GM20431 (cell line): ENCODE results near the gene UBXN11.

ENCODE experiments used
- in situ Hi-C: fragments of 300-500 bp; cut with MseI, MboI; formaldehyde crosslinking; loops from one replicate; pipeline ENCODE4 v1.15.0; 2020; ENCODE audit warnings: low sequenced_read_pairs; ENCODE audit not compliant: unreplicated experiment

Gene UBXN11

DNA sequence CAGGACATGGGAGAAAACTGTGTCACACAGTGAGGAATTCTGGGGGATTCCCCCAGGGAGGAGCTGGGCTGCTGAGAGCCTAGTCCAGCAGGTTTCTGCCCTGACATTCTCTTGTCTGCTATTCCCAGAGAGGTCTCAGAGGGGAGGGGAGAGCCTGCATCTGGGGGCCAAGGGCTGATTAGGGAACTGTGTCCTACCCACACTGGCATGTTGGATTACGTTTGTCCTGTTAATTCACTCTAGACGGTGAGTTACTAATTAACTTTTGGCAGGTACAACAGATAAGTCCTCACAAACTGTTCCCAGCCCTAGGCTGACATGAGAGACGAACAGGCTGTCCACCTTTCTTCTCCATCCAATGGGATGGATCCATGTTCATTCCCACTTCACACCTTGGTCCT, 29.2 kb downstream of the UBXN11 start:
- in situ Hi-C loops = no loop called here

GRCh38 chr1:26276432-26276838, 30.0 kb downstream of the UBXN11 start:
- in situ Hi-C loops = no loop called here

DNA sequence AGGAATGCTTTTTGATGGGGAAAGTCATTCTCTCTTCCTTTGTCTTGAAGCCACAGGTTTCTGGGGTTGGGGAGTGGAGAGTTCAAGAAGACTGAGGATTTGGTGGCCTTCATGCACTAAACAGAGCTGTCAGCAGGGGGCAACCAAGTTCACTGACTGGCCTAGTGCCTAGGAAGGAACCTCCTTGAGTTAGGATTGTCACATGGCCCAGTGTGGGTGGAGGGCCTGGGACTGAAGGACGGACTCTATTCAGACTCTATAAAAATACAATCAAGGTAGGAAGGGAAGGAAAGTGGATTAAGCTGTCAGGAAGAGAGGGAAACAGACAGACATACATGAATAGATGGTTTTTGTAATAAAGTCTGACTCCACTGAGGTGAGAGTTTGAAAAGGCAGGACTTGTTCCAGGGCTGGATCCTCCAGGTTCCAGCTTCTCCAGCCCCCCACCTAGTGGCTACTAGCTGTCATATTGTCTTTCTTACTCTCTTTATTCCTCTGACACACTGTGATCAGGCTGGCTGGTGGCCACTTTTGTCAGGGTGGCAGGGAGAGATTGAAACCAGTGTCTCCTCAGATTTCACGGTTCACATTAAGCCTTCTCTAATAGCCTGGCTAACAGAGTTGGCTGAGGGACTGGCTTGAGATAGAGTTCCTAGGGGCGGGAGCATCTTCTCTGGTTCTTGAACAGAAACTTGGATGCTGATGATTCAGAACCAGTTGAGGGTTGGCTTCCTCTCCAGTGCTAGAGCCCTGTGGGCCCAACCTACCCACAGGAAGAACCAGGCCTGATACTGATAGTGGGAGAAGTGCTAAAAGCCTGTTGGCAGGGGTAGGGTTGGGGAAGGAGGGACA, 30.6 kb downstream of the UBXN11 start:
- in situ Hi-C loops = no loop called here

GRCh38 chr1:26274801-26275425, 31.5 kb downstream of the UBXN11 start:
- in situ Hi-C loops = no loop called here

DNA sequence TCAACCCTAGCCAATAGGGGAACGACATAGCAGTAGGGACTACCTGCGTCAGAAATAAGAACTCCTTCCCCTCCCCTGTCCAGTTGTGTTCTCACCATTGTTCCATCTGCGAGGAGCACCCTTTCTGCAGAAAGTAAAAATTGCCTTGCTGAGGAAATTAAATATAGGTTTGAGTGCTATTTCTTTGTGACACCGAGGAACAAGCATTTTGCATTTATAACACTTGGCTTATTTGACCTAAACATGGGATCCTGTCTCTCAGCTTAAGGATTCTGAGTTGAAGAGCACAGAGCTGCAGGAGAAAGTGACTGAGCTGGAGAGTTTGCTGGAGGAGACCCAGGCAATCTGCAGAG, 37.3 kb downstream of the UBXN11 start:
- in situ Hi-C loops = no loop called here

DNA sequence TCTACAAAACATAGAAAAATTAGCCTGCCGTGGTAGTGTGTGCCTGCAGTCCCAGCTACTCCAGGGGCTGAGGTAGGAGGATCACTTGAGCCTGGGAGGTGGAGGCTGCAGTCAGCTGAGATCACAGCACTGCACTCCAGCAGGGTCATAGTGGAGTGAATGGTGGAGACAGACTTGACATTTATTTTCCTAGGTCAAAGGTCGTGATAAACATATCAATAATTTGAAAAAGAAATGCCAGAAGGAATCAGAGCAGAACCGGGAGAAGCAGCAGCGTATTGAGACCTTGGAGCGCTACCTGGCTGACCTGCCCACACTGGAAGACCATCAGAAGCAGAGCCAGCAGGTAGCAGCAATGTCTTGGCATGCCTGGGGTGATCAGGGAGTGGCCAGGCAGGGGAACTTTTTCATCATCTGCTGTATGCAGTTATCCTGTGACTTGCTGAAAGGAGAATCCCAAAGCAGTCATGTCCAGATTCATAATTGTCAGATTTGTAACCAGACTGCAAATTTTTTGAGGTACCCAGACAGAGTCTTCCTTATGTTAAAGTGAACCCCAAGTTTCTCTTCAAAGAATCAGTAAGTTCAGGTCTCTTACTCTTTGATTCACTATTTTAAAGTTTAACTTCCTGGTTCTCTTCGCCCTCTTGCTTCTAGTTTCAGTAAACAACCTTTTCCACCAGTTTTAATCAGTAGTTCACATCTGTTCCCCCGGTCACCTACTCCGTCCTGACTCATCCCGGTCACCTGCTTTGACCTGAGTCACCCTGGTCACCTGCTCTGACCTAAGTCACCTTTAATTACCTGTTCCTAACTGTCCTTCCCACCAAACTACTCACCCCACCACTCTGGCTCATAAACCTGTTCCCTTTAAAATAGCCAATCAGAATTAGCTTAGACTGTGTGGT, 37.9 kb downstream of the UBXN11 start:
- in situ Hi-C loops = no loop called here

DNA sequence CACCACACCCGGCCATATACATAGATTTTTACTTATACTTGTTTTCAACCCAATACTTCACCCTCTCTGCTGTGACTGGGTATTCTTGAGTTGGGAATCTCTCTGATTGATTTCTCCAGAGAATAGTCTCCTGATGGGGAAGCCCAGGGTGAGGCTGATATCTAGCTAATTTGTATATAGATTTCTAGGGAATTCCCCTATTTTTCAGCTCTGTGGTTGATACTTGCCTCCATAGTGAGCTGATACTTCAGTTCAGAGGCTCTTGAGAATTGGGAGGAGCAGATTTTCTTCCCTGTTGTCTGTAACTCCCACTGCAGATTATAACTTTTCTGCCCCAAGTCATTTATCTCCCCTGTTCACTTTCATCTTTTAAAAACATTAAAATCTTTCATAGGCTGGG, 41.0 kb downstream of the UBXN11 start:
- in situ Hi-C loops = no loop called here

DNA sequence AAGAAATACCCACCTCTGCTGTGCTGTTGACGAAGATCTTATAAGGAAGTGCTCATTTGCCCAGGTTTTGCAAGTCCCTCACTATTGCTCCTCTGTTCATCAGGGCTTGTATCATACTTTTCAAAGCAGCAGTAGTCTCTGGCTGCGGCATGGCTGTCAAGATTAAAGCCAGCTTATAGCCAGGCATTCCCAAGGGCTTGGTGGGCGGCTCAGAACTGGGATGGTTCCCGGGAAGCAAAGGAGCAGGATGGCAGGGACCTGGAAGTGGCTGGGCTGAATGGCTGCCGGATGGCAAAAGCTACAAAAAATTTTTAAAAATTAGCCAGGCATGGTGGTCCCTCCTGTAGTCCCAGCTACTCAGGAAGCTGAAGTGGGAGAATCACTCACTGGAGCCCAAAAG, 43.2 kb downstream of the UBXN11 start:
- in situ Hi-C loops = no loop called here

DNA sequence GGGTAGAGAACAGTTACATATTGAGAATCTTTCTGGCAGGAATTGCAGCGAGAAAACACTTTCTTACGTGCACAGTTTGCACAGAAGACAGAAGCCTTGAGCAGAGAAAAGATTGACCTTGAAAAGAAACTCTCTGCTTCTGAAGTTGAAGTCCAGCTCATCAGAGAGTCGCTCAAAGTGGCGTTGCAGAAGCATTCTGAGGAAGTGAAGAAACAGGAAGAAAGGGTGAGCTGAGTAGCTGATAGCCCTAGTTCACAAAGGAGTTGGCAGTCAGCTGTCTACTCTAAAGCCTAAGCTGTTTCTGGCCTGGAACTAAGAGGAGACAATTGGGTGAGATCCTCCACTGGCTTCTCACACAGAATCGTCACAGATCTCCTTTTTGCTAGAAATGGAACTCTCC, 46.9 kb downstream of the UBXN11 start:
- in situ Hi-C loops = no loop called here

- in situ Hi-C loops = no loop called here
These were observed 47.4 kb downstream of the UBXN11 start for GRCh38 chr1:26259005-26259404.

- in situ Hi-C loops = no loop called here
These were observed 49.2 kb downstream of the UBXN11 start for GRCh38 chr1:26257222-26257621.

- in situ Hi-C loops = no loop called here
These were observed 52.0 kb downstream of the UBXN11 start for GRCh38 chr1:26254404-26254803.

- in situ Hi-C loops = no loop called here
These were observed 53.7 kb downstream of the UBXN11 start for GRCh38 chr1:26252718-26253117.

DNA sequence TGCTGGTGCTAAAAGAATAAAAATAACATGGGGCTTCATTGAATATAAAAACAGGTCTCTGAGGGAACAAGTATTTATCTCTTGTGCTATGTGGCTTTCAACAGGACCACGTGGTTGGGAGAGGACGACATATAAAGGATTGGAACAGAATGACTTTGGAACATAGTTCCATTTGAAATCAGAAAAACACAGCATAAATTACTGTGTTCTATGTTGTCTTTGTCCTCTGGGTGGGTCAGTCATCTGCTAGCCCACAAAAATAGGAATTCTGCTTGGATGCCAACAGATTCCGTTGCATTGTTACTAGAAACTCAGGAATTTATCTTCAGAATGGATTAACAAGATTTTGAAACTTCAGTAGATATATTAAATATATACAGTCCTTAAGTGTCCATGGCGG, 66.5 kb downstream of the UBXN11 start:
- in situ Hi-C loops = no loop called here

DNA sequence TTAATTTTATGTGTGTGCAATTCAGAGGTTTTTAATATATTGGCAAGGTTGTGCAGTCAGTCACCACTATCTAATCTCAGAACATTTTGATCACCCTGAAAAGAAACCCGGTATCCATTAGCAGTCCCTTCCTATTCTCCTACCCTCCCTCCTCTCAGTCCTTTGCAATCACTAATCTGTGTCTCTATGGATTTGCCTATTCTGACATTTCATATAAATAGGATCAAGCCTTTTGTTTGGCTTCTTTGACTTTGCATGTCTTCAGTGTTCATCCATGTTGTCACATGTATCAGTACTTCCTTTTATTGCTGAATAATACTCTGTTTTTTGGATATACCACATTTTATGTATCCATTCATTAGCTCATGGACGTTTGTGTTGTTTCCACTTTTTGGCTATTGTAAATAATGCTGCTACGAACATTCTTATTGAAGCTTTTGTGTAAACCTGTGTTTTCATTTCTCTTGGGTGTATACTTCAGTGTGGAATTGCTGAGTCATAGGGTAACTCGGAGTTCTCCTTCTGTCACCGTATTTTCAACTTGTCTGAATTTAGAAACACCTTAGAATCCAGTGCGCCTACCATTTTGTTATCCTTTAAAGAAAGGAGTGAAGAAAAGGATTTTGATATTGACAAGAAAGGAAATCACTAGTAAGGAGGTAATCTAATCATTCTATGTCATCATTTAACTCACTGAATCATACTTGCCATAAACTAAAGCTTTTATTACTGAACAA, 69.0 kb downstream of the UBXN11 start:
- in situ Hi-C loops = no loop called here

DNA sequence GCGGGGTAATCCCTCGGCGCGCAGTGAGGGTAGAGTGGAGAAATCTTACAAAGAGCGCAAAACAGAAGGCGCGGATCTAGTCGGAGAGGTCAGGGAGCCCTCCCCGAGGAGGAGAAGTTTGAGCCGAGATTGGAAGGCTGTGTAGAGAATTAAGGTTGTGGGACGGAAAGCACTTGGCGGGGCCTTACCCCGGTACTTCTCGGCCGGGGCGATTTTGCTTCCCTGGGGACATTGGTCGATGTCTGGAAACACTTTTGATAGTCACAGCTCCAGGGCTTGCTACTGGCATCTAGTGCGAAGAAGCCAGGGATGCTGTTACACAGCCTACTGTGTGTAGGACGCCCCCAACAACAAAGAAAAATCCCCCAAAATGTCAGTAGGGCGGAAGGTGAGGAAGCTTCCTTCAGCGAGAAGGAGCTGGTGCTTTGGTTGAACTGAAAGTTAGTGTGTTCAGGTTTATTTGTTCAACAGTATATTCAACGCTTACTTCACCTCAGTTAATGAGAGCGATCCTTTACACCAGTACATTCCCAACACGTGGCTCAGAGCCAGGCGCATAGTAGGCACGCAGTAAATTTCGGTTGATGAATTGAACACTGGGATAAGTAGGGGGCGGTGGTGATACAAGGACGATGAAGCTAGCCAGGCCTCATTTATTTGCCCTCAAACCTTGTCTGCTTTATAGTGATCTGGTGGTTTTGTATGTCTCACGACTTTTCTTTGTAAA, 71.6 kb downstream of the UBXN11 start:
- in situ Hi-C loops = no loop called here

DNA sequence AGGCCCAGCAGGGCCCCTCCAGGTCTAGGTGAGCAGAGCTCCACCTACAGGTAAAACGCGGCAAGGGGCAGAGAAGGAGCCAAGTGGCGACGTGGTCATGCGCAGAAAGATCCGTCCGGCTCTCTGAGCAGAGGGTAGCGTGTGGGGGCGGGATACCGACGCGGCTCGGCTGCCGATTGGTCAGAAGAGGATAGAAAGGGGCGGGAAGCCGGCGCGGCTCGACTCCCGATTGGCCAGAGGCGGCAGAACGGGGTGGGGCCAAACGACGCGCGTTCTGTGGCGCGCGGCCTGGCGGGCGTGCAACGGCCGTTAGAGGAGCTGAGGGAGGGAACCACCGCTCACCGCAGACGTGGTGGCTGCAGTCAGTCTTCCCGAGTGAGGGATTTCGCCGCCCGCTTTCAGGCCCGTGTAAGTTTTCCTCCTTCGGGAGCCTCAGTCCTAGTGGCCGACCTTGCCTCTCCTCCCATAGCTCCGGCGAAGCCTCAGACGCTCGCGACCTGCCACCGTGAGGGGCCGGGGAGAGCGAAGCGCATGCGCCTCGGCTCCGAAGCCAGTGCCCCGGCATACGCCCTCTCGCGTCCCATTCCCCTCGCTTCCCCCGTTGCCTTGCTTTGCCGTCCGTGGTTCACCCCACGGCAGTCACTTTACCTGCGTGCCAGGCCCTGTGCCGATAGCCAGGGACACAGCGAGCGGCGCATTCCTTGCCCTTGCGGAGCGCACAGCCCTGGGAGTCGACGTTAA, 72.4 kb downstream of the UBXN11 start, which contains the start of gene CEP85:
TSS of gene CEP85 (plus strand) at position 298 of the 741 bp plus-strand sequence. CDS start 5,584 bp downstream, outside the sequence.
- in situ Hi-C loops = no loop called here
